ENCODE data around the gene BTBD16.

The BTBD16 gene

DNA sequence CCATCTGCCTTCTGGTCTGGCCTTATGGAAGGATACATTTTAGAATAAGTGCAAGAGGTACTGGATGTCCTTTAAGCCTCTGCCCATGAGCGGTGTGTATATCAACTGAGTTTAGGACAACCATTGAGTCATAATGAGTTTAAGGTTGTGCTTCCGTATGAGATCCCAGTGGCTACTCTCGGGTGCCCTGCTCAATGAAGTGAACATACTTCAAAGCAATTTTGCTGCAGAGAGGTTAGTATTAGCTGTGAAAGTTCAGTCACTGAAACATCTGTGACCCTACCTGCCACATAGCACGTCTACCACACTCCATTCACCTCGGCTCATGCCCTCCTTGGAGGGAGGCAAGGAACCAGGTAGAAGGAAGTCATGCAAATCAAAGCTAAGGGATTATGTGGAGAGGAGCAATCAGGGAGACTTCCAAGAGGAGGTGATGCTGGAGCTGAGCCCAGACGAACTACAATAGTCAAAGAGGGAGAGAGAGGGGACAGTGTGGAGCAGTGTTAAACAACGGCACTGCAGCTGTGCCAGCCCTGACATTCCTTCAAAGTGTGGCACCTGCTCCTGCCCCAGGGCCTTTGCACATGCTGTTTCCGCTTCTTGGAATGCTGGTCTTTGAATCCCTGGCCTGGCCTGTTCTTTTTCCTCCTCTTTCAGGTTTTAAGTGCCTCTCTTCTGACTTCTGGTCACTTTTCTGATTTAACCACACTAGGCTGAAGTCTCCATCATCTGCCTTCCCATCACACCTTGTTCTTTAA lies 25.4 kb downstream of the BTBD16 start:
- no peak for DNase-seq

DNA sequence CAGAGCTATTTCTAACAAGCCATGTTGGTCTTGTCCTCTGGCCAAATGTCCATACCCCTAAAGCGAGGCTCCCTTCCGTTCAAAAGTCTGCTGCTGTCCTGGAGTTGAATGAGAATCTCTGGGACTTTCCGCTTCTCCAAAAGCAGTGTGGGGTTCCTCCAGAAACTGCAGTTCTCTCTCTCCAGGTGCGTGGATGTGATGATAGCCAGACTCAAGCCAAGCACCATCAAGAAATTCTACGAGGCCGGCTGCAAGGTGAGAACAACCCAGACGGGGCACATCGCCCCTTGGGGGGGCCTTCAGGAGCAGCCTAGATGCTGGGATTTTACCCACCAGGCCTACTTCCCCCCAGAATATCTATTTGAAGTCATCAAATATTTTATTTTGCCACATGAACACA lies 26.5 kb downstream of the BTBD16 start:
- no peak for DNase-seq

DNA sequence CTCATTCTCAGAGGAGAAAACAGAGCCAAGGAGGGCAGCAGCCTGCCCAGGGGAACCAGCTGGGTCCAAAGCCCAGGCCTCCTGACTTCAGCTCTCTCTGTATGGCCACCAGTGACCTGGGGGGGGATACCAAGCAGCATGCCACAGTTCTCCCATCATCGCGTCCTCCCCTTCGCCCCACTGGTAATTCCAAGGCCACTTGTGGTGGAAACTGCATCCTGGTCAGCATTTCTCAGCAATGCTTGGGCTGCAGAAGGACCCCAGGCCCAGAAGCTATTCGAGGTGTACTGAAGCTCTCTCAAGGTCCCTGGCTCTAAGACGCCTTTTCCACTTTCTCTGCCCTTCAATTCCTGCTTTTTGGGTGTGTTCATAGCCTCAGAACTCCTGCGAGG lies 27.1 kb downstream of the BTBD16 start:
- no peak for DNase-seq

DNA sequence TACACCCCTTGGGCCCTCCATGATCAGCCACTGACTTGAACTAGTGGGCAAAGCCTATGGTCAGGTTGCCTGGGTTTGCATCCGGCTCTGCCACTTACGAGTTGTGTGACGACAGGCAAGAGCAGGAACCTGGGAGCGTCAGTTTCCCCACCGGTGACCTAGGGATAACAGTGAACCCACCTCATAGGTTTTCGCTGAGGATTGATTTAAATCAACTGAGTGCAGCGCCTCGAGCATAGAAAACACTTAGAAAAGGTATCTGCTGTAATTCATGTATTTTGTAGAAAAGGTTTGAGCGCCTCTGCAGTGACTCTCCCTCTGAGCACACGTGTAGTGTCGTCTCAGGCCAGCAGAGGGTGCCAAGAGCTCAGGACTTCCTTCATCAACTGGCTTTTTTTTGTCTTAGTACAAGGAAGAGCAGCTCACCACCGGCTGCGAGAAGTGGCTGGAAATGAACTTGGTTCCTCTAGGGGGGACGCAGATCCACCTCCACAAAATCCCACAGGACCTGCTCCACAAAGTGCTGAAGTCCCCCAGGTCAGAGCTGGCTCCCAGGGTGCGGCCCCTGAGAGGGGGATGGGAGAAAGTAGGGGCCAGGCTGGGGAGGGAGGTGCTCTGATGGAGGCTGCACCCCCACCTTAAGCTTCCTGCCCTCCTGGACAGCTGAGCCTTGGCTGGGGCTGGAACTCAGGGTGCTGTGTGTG lies 27.7 kb downstream of the BTBD16 start:
- DNase-seq = peak; percentile 51

DNA sequence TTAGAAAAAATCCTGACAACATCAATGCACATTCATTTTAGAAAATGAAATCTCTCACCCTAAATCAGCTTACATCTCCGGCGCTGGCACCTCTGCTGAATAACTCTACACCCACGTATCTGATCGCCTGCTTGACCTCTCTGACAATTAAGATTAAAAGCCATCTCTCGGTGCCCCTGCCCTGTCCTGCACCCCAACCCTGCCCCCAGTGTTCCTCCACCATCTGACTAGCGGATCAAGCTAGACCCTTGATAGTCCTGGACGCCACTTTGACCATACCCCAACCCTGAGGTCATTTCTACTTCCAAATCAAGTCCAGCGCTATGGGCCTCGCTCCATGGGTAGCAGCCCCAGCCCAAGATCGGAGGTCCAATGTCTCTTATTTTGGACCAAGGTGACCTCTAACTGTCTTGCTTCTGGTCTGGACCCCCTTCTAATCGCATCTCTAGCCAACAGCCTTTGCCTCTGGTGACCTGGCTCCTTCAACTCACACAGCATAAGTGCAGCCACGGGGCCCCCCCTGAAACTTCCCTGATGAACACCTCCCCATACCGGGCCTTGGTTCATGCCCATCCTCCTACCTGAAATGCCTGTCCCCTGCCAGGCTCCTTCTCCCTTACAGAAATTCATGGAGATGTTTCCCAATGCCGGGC lies 28.5 kb downstream of the BTBD16 start:
- no peak for DNase-seq

DNA sequence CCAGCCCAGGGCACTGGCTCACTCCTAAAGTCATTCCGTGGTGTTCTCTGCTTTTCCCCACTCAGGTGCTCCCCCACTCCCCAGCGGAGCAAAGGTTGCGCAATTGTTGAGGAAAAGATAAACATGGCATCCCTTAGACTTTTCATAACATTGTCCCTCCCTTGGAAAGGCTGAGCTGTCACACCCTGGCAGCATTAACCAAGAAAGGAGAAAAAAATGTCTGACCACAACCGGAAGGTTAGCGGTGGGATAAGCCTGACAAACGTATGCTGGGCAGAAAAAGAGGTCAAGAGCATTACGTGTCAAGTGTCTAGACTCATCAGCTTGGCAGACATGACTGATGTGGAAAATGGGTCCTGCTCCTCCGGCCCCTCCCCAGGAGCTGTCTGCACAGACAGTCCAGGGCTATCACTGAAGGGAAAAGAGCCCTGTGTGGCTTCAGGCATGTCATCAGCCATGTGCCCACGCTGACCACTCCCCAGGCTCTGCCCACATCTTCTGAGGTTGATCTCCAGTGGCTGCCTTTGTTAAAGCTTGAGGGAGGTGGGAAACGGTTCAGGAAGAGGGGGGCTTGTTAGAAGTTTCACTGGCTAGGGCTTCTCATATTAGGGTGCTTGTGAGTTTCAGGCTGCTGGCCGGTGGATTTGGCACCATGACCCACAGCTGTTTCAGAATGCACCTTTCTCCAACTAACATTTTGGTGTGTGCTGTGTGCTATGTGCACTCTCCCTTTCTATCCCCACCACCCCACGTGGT lies 30.1 kb downstream of the BTBD16 start:
- DNase-seq = peak; percentile 46

DNA sequence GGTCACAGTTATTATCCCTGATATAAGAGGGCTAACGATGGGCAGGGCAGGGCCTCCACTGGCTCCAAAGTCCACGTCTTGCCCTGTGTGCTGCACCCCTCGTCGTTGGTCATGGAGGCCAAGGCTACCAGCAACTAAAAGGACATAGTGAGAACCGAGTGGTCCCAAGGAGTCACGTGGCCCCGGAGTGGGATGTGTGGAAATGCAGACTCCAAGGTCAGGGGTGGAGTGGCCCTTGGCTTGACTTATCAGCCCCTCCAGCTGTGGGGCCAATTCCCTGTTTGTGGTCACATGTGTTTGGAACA lies 30.7 kb downstream of the BTBD16 start:
- DNase-seq = no peak

DNA sequence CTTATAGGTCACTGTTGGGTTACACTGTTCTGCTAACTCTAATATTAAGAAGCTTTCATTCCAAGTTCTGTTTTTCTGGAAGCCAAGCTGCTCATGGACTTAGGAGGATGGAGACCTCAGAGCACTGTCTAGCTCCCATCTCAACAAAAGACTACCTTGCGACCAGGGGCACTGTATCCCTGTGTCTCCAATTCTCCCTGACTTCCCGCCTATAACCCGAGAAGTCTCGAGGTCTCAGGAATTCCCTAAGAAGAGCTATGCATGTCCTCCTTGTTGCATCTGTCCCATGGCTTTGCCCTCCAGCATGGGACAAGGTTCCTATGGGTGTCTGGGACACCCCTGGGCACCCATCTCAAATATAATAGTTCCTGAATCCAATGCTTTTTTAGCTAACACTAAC lies 31.2 kb downstream of the BTBD16 start:
- no peak for DNase-seq

DNA sequence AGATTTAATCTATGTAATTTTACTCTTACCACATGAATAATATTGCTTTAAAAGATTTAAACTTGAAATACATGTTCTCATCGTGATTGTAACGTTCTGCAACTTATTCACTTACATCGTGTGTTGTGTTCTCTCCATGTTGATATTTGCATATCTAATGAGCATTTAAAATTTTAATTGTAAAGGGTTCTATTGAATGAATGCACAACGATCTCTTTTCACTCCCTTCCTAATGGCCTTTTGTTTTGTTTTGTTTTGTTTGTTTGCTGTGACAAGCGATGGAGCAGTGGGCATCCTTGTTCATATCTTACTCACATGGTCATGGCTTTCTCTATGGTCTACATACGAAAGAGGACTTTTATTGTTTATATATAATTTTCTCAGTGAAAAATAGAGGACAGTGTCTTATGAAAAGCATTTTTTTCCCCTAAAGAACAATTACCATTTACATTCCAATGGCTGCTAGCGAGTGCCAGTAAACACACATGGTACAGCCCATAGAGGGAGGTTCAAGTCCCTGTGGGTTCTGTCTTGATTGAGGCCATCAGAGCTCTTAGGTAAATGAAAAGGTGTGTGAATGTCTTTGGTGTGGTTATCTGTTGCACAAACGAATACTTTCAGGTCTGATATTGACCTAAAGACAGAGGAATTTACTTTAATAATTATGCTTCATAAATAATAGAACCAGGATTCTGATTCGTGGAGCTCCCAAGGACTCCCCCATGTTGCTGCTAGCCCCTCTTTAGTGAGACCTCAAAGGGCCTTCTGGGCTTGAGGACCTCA lies 32.4 kb downstream of the BTBD16 start:
- DNase-seq = no peak

DNA sequence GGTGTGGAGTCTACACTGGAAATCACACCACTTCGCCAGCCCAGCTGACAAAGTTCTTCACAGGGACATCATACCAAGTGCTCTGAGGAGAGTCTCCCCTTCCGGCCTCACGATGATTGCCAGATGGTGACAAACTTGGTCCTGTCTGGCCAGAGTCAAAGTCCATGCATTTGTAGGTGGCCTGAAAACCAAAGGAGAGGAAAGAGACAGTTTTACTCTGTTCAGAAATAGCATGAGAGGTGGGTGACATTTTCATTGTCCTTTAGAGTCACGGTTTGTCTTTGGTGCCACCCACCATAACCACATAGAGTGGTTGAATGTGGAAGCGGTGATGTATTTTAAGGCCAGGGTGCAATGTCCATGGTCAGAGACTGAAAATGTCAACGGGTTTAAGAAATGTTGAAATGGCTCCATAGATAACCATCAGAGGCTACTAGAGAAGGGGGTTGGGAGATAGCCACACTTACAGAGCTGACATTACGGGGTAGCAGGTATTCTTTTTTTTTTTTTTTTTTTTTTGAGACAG lies 33.0 kb downstream of the BTBD16 start:
- DNase-seq = no peak

DNA sequence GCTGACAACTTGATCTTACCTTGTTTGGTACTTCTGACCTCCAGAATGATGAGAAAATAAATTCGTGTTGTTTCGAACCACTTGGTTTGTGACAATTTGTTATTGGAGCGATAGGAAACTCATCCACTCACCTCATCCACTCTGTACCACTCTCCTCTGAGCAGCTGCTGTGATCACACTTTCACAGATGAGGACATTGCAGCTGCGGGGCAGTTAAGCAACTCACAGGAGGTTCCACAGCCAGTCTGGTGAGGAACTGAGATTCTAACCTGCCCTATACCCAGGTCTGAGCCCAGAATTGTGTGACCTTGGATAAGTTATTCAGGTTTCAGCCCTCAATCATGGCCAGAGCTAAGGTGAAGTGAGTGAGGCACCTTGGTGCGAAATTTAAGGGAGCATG lies 35.2 kb downstream of the BTBD16 start:
- no peak for DNase-seq

DNA sequence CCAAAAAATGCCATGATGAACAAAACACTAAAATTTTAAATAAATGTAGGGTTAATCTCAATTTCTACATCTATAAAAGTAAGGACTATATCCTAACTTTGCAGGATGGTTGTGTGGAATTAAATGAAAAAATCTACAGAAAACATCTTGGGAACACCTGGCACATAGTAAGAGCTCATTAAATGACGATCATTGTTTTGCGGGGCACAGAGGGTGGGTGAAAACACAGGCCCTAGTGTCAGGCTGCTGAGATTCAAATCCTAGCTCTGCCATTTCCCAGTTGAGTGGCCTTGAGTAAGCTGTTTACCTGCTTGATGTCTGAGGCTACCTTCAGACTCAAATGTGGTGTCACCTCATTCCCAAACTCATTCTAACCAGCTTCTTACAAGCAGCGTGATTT lies 35.6 kb downstream of the BTBD16 start:
- DNase-seq = no peak

DNA sequence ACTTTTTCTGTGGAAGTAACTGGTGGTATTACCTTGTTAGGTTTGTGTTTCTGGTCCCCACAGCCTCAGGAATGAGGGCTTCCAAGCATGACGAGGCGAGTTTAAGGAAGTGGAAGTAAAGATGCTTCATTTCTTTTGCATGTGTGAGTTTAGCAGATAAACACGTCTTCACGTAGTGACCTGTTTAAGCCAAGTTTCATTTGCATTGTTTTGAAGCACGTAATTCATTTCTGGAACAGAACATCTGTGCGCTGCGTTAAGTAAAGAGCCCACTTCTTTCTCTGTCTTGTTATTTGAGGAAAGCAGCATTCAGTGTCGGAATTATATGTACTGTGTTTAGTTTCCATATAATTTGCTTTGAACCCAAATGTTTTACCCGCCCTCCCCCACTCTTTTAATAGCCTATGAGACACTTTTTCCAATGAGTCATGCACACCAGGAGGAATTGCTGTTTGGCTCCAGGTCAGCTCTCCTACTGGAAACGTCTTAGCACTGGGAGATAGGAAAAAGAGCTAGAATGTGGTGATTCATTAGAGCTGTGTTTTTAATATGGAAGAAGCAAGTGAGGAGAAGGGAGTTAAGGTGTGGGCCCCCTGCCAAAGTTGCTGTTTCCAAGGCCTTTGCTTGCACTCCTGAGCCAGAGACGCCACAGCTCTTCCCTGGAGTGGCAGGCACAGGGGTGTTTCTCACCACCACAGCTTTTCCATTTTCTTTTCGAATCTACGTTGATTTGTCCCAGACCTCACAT lies 36.7 kb downstream of the BTBD16 start:
- peak; percentile 17 for DNase-seq

DNA sequence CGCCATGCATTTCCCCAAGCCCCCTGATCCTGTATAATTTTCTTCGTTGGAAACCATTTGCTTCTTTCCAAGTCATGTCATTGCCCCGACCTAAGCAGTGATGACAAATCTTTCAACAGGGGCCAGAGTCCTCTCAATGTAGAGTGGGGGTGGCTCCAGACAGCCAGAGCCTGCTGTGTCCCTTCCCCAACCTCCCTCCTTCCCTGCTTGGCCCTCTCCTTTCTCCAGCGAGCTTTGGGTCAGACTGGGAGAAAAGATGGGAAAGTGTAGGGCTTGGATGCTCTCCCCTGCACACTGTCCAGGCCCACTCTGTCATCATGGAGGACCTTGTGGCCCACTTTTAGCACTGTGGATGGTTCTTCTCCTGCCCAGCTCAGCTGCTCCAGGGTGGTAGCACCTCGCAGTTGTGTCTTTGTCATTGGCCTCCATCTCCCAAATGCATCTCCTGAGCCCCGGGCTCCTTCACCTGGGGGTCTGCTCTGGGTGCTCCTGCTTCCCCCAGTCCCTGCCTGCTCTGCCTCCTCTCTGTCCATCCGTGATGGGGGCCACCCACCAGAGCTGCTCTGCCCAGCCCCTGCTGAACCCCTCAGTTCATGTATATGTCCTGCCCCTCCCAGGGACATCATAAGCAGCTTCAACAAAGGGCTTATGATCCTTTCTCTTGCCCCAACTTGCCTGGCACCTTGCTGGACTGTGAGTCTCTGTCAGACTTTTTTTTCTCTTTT lies 37.5 kb downstream of the BTBD16 start:
- DNase-seq = no peak

DNA sequence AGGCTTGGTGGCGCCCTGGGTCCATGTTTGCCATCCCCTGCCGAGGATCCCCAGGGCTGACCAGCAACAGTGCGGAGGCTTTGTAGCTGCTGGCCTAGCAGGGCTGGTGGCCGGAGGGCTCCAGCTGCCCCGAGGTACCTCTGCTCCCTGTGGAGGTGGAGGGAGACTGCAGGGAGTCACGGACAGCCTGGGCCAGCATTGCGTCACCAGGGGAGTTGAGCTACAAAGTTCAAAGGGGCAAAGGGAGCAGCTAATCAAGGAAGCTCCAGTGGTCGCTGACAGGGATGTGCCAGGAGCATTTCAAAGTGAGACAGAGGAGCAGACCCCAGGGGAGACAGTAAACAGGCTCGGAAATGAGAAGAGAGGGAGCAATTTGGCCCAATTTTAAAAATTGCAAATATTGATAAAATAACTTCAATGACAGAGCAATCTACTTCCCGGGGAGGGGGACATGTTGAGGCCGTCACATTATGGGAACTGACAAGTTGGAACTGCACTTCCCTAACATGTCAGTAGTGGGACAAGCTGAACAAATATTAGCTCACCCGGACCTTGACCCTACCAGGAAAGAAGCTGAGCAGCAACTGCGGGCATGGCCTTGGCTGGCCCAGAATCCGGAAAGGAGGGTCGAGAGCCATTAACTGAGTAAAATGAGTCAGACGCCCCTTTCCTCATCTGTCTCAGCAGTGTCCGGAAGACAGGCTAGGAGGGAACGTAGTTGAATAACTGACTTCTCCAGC lies 39.4 kb downstream of the BTBD16 start:
- no peak for DNase-seq

DNA sequence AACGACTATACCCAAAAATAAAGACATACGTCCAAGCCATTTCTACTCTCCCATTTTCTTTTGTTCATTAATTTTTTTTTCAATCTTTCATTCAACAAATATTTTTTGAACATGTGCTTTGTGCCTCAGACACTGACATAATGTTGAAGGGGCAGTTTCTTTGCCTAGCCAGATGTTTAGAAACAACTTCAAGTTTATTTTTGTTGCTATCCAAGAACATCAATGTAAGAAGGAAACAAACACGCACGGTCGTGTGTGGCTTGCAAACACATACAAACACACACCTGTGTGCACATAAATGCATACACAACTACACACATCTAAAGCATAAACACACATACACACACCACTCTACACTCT lies 39.9 kb downstream of the BTBD16 start:
- DNase-seq = no peak

DNA sequence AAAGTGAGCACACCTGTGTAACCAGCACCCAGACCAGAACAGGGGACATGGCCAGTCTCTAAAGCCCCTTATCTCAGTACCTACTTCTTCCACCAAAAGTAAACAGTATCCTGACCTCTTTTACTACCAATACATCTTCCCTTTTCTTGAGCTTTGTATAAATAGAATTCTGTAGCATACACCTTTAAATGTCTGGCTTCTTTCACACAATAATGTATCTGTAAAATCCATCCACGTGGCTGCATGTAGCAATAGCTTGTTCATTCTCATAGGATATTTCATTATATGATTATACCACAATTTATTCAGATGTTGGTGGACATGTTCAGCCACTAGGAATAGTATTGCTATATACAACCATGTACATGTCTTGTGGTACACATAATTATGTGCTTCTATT lies 40.6 kb downstream of the BTBD16 start:
- no peak for DNase-seq

DNA sequence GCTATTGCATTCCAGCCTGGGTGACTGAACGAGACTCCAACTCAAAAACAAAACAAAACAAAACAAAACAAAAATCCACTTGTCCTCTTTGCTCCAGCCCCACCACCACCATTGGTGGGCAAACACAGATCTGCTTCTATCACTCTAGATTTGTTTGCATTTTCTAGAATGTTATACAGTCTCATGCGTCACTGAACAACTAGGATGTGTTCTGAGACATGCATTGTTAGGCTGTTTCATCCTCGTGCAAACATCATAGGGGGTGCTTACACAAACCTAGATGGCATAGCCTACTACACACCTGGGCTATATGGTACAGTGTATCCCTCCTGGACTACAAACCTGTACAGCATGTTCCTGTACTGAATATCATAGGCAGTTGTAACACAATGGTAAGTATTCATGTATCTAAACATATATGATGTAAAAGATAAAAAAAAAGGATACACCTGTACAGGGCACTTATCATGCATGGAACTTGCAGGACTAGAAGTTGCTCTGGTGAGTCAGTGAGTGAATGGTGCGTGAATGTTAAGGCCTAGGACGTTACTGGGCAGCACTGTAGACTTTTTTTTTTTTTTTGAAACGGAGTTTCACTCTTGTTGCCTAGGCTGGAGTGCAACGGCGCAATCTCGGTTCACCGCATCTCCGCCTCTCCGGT lies 45.3 kb downstream of the BTBD16 start:
- no peak for DNase-seq

DNA sequence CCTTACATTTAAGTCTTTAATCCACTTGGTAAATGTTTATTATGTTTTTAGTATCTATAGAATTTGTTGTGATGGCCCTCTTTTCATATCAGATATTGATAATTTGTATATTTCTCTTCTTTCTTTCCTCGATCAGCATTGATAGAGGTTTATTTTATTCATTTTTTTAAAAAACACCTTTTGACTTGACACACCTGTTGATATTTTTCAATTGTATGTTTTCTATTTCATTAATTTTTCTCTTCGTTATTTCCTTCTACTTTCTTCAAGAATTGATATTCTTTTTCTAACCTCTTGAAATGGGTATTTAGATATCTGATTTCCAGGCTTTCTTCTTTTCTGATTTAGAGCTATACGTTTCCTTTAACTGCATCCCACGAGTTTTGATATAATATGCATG lies 50.9 kb downstream of the BTBD16 start:
- DNase-seq = no peak

DNA sequence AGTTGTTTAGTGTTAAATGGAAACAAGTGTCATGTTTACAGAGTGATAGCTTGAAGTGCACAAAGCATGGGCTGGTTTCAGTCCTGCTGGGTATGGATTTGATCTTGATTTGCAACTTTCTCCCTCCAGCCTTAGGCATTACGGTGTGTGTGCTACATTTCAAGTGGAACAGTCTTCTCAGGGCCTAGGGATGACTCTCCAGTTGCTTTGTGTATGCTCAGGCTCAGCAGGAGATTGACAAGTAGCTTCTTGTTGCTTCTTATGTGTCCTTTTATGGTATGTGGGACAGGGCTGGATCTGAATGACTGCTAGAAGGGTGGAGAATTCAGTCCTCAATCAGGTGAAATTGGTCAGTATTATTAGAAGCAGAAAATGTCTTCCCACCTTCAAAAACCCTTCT lies 52.1 kb downstream of the BTBD16 start:
- DNase-seq = no peak
